GM21619 (cell line): Measurements from ENCODE around the gene PLCXD3.
"Not testable (repeated sequence)": the region's sequence is repeated elsewhere in the genome, so short reads cannot be mapped to it uniquely, and the experiment has no call there.

Source experiments
- ATAC-seq: cut with Tn5 transposase; IDR thresholded peaks from one replicate; pipeline ENCODE4 v1.9.1; 2021; ENCODE audit not compliant: unreplicated experiment

Gene PLCXD3

GRCh38 chr5:41493490-41494126 lies 16.8 kb downstream of the PLCXD3 start:
- not testable (repeated sequence) for ATAC-seq

- no peak for ATAC-seq
Measured at GRCh38 chr5:41485533-41485932, 24.9 kb downstream of the PLCXD3 start.

- ATAC-seq: no peak
Measured at GRCh38 chr5:41482715-41483114, 27.7 kb downstream of the PLCXD3 start.

GRCh38 chr5:41482173-41482572 lies 28.2 kb downstream of the PLCXD3 start:
- ATAC-seq: no peak

- ATAC-seq: not testable (repeated sequence)
Measured at GRCh38 chr5:41471571-41472208, 38.7 kb downstream of the PLCXD3 start.

- ATAC-seq: no peak
Measured at GRCh38 chr5:41465493-41466171, 44.8 kb downstream of the PLCXD3 start.

- ATAC-seq: no peak
Measured at GRCh38 chr5:41459557-41459956, 50.8 kb downstream of the PLCXD3 start.

GRCh38 chr5:41457094-41457493 lies 53.3 kb downstream of the PLCXD3 start:
- no peak for ATAC-seq

GRCh38 chr5:41452506-41452905 lies 57.9 kb downstream of the PLCXD3 start:
- no peak for ATAC-seq

GRCh38 chr5:41447650-41448510 lies 62.5 kb downstream of the PLCXD3 start:
- no peak for ATAC-seq

GRCh38 chr5:41445937-41446563 lies 64.4 kb downstream of the PLCXD3 start:
- ATAC-seq: no peak

GRCh38 chr5:41435276-41435675 lies 75.1 kb downstream of the PLCXD3 start:
- ATAC-seq: no peak

GRCh38 chr5:41433552-41434181 lies 76.7 kb downstream of the PLCXD3 start:
- no peak for ATAC-seq

- ATAC-seq: no peak
Measured at GRCh38 chr5:41432481-41433253, 77.7 kb downstream of the PLCXD3 start.

- ATAC-seq: no peak
Measured at GRCh38 chr5:41427505-41427904, 82.9 kb downstream of the PLCXD3 start.

GRCh38 chr5:41425736-41426135 lies 84.7 kb downstream of the PLCXD3 start:
- ATAC-seq: no peak

- no peak for ATAC-seq
Measured at GRCh38 chr5:41420492-41421067, 89.8 kb downstream of the PLCXD3 start.

- ATAC-seq: no peak
Measured at GRCh38 chr5:41418220-41419031, 92.0 kb downstream of the PLCXD3 start.
